ENCODE measurements around the gene FAM221B.

DNA sequence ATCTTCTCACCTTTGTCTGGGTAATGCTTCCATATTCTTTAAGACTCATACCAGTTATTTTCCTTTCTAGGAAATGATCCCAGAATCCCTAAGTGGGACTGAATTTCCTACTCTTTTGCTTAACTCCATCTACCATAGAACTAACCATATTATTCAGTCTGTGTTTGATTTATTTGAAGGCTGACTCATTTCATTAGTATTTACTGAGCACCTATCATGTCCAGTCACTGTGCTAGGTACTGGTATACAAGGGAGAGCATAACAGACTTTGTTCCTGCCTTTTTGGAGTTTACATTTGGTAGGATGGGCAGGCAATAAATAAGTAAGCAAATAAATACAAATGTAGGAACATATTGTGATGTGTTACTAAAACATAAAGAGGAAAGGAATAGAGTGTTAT, 32.8 kb downstream of the FAM221B start:
- TF ChIP-seq, protein P1, sequence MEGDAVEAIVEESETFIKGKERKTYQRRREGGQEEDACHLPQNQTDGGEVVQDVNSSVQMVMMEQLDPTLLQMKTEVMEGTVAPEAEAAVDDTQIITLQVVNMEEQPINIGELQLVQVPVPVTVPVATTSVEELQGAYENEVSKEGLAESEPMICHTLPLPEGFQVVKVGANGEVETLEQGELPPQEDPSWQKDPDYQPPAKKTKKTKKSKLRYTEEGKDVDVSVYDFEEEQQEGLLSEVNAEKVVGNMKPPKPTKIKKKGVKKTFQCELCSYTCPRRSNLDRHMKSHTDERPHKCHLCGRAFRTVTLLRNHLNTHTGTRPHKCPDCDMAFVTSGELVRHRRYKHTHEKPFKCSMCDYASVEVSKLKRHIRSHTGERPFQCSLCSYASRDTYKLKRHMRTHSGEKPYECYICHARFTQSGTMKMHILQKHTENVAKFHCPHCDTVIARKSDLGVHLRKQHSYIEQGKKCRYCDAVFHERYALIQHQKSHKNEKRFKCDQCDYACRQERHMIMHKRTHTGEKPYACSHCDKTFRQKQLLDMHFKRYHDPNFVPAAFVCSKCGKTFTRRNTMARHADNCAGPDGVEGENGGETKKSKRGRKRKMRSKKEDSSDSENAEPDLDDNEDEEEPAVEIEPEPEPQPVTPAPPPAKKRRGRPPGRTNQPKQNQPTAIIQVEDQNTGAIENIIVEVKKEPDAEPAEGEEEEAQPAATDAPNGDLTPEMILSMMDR (conservative IDR thresholded peaks at IDR 0.05; ENCODE audit: low read depth, low read length) = no peak
- TF ChIP-seq EZH2 (IDR thresholded peaks at IDR 0.05; ENCODE audit: borderline replicate concordance, low read depth, low read length, poor library complexity, severe bottlenecking) = no peak
